OCI-LY7 (cell line): ENCODE results near the gene TRIM46. TPM values are rescaled to one million over a fixed set of nuclear protein-coding genes. Genes with fewer than 3 reads are reported as not detected.
A peak's percentile ranks its signal among the peaks of the same experiment; 100 is the strongest.

Experiments used
- BruUV-seq: library from RNA; stranded (reverse); fragments of 400-500 nt; replicated peaks from 2 replicates; lab custom pipeline; 2021; lab: Mats Ljungman, UMichigan
- CTCF ChIA-PET: fragments of 300-600 bp; sonication (Branson Sonifier 250); formaldehyde crosslinking; loops from one replicate; lab custom pipeline; 2022; ENCODE audit warnings: antibody characterized with exemption; ENCODE audit not compliant: unreplicated experiment; lab: Charles Lee
- POLR2A ChIA-PET: fragments of 300-600 bp; sonication (Branson Sonifier 250); formaldehyde crosslinking; loops from one replicate; lab custom pipeline; 2022; ENCODE audit warnings: antibody characterized with exemption; lab: Charles Lee
- DNase-seq: peaks from one replicate; pipeline ENCODE4 v3.0.0-alpha.2; 2015; ENCODE audit warnings: low spot score
- H2AFZ ChIP-seq: fragments of 200-600 bp; sonication (generic), shearing (Covaris generic); 2 replicates; pipeline ENCODE4 v1.6.1; 2014; ENCODE audit warnings: mild to moderate bottlenecking, antibody characterized with exemption, low read length, moderate library complexity
- H3K27ac ChIP-seq: fragments of 200-600 bp; sonication (generic); 2 replicates; pipeline ENCODE4 v1.5.1; 2014; ENCODE audit warnings: mixed run types, low read depth, mild to moderate bottlenecking, moderate library complexity, low read length, inconsistent platforms; ENCODE audit not compliant: poor library complexity, severe bottlenecking
- H3K36me3 ChIP-seq: fragments of 200-600 bp; sonication (generic); 2 replicates; pipeline ENCODE4 v1.6.1; 2014; ENCODE audit warnings: mild to moderate bottlenecking, antibody characterized with exemption, low read length, moderate library complexity, mixed read lengths; ENCODE audit not compliant: insufficient read depth
- H3K4me1 ChIP-seq: fragments of 200-600 bp; sonication (generic); 2 replicates; pipeline ENCODE4 v1.5.1; 2014; ENCODE audit warnings: mild to moderate bottlenecking, low read length; ENCODE audit not compliant: insufficient read depth, poor library complexity, severe bottlenecking
- H3K4me2 ChIP-seq: fragments of 200-600 bp; sonication (generic); 2 replicates; pipeline ENCODE4 v1.6.1; 2014; ENCODE audit warnings: mild to moderate bottlenecking, low read length
- H3K4me3 ChIP-seq: fragments of 200-600 bp; sonication (generic); 2 replicates; pipeline ENCODE4 v1.5.1; 2014; ENCODE audit warnings: mild to moderate bottlenecking, low read depth, low read length; ENCODE audit not compliant: poor library complexity, severe bottlenecking
- H3K79me2 ChIP-seq: fragments of 200-600 bp; sonication (generic); 2 replicates; pipeline ENCODE4 v1.6.1; 2016; ENCODE audit warnings: low read depth, mild to moderate bottlenecking, low read length, moderate library complexity, mixed read lengths; ENCODE audit not compliant: insufficient read depth
- H3K9me2 ChIP-seq: fragments of 200-600 bp; sonication (generic); 2 replicates; pipeline ENCODE4 v1.6.1; 2016; ENCODE audit warnings: mild to moderate bottlenecking, low read length, mixed read lengths; ENCODE audit not compliant: insufficient read depth
- H3K9me3 ChIP-seq: fragments of 200-600 bp; sonication (generic); 2 replicates; pipeline ENCODE4 v1.6.1; 2014; ENCODE audit warnings: mild to moderate bottlenecking, mixed run types, low read length, mixed read lengths
- H4K20me1 ChIP-seq: fragments of 200-600 bp; sonication (generic); 2 replicates; pipeline ENCODE4 v1.6.1; 2014; ENCODE audit warnings: mild to moderate bottlenecking, antibody characterized with exemption, low read length, moderate library complexity, mixed read lengths; ENCODE audit not compliant: insufficient read depth
- EZH2phosphoT487 ChIP-seq: fragments of 200-600 bp; sonication (generic); IDR thresholded peaks from 2 replicates; pipeline ENCODE4 v1.6.1; 2018; ENCODE audit warnings: low read depth, borderline replicate concordance, mild to moderate bottlenecking, mixed run types, antibody characterized with exemption, low read length, moderate library complexity, mixed read lengths
- intact Hi-C: fragments of 100-400 bp; cut with micrococcal nuclease; formaldehyde crosslinking; loops from one replicate; pipeline ENCODE4 v1.10.0; 2022; ENCODE audit not compliant: unreplicated experiment
- total RNA-seq, 2 experiments: library from RNA; depleted of rRNA in 1 of 2; stranded (reverse); fragments of >200 nt in 1 of 2; shearing (Covaris generic) in 1 of 2; gene quantifications; 2 replicates each; pipeline ENCODE4 v1.2.3, GENCODE V29; 2014 to 2022
- TF ChIP-seq, protein P1 (sequence below): fragments of 200-600 bp; sonication (generic); conservative IDR thresholded peaks from 2 replicates; pipeline ENCODE4 v1.5.1; 2014; ENCODE audit warnings: mild to moderate bottlenecking, antibody characterized with exemption, low read length, moderate library complexity, mixed read lengths

The TRIM46 gene
- total RNA-seq, 2 experiments from 2014 or later: 3.1 to 4.5 TPM

DNA sequence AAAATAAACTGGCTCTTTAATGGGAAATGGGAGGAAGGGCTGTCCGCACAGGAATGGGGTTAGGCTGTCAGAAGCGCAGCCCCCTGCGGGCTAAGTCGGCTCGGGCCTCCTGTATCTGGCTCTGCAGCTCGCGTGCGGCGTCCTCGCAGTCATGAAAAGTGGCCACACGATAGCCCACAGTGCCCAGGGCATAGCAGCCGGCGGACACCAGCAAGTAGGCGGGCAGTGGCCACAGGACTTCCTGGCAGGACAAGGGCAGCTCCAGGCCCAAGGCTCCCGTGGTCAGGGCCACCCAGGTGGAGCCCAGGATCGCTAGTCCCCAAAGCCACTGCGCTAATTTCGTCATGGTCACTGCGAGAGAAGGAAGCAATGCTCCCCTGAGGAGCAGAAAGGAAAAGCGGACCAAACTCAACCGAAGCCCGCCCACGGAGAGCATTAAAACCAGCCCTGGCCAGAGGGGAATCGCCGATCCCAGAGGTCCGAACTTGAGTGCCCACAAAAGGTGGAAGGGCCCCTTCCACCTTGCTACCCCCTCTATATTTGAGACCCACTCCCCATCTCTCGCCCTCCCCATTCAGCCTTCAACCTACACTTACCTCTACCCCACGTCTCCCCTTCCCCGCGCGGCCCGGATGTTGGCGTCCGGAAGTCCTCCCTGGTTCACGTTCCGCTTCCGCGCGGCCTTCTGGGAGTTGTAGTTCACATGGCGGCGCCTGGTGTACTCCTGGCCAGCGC, 33.6 kb upstream of the TRIM46 start, which contains the start of gene DPM3:
Gene DPM3 (minus strand): TSS at position 637 of the 735 bp plus-strand sequence. CDS start 291 bp downstream, at position 346.
- H3K27ac ChIP-seq: peak within 1 kb of the TSS; percentile 39
- ChIA-PET POLR2A (no interaction called here), CTCF (no interaction called here)
- peak within 1 kb of the TSS; percentile 93 for H2AFZ ChIP-seq
- H3K4me3 ChIP-seq: peak within 1 kb of the TSS; percentile 95
- intact Hi-C loops: loop anchor here (2.0 kb wide), 1 partner anchor 33 kb away; the partner anchor contains the start of genes KRTCAP2 and TRIM46
- TSS peak; percentile 90 for BruUV-seq
- no peaks in the 10 kb centered on the region for H3K9me2 ChIP-seq
- no peaks in the 10 kb centered on the region for H4K20me1 ChIP-seq
- TF ChIP-seq EZH2phosphoT487: no peak
- TF ChIP-seq, protein P1, sequence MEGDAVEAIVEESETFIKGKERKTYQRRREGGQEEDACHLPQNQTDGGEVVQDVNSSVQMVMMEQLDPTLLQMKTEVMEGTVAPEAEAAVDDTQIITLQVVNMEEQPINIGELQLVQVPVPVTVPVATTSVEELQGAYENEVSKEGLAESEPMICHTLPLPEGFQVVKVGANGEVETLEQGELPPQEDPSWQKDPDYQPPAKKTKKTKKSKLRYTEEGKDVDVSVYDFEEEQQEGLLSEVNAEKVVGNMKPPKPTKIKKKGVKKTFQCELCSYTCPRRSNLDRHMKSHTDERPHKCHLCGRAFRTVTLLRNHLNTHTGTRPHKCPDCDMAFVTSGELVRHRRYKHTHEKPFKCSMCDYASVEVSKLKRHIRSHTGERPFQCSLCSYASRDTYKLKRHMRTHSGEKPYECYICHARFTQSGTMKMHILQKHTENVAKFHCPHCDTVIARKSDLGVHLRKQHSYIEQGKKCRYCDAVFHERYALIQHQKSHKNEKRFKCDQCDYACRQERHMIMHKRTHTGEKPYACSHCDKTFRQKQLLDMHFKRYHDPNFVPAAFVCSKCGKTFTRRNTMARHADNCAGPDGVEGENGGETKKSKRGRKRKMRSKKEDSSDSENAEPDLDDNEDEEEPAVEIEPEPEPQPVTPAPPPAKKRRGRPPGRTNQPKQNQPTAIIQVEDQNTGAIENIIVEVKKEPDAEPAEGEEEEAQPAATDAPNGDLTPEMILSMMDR: no peak
- peak within 1 kb of the TSS; percentile 92 for H3K4me2 ChIP-seq
- H3K9me3 ChIP-seq: no peaks in the 10 kb centered on the region
- H3K4me1 ChIP-seq: peaks cover 17% of the 10 kb centered on the region
- peak; percentile 87 for DNase-seq
- peaks cover 13% of the 10 kb centered on the region; the same call in 1 of the 2 replicates for H3K36me3 ChIP-seq
- peaks cover 7% of the 10 kb centered on the region; the same call in 1 of the 2 replicates for H3K79me2 ChIP-seq

DNA sequence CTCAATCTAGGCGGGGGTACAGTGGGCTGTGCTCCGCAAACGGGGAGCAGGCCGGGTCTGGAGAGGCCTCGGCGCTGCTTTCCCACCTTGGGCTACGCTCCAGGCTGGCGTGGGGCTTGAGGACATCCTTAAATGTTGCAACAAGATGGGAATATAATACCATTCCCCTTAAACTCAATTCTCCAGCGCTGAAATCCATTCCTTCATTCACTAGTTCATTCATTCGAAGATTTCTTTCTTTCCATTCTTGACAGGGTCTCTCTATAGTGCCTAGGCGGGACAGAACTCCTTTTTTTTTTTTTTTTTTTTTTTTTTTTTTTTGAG, 33.1 kb upstream of the TRIM46 start:
- H4K20me1 ChIP-seq: no peaks in the 10 kb centered on the region
- H3K36me3 ChIP-seq: peaks cover 13% of the 10 kb centered on the region; the same call in 1 of the 2 replicates
- TF ChIP-seq EZH2phosphoT487: no peak
- TF ChIP-seq, protein P1: no peak
- peaks cover 16% of the 10 kb centered on the region for H3K4me1 ChIP-seq
- no TSS peak for BruUV-seq
- H3K9me2 ChIP-seq: no peaks in the 10 kb centered on the region
- peak overlapping the region; percentile 92 for H3K4me2 ChIP-seq
- intact Hi-C loops: loop anchor here (2.0 kb wide), 1 partner anchor 32 kb away; the partner anchor contains the start of genes KRTCAP2 and TRIM46
- peak overlapping the region; percentile 95 for H3K4me3 ChIP-seq
- H3K9me3 ChIP-seq: no peaks in the 10 kb centered on the region
- CTCF ChIA-PET: no interaction called here
- peak overlapping the region; percentile 93 for H2AFZ ChIP-seq
- H3K27ac ChIP-seq: no peak overlapping the region
- POLR2A ChIA-PET: interaction anchor here (0.6 kb wide), 1 partner anchor 620 kb away, joined by 3 read pairs; no protein-coding TSS in a partner anchor
- no peak for DNase-seq
- H3K79me2 ChIP-seq: peaks cover 7% of the 10 kb centered on the region; the same call in 1 of the 2 replicates
